Gastroesophageal sphincter (tissue), 4 donors: ENCODE results near the gene TENT5A. TPM values are rescaled to one million over a fixed set of nuclear protein-coding genes. Genes with fewer than 3 reads are reported as not detected.
A peak's percentile ranks its signal among the peaks of the same experiment; 100 is the strongest.

ENCODE experiments used
- ATAC-seq: fragments of 150-250 bp; one replicate; pipeline ENCODE4 v1.9.1; 2016; ENCODE audit warnings: mild to moderate bottlenecking, moderate library complexity
- H3K27ac ChIP-seq, 4 donors: fragments of 200-600 bp; sonication (generic) in 3 of 4; 1 replicate in 3 of 4; 2 replicates in 1 of 4; pipeline ENCODE4 v1.5.1; 2016 to 2019
- H3K27me3 ChIP-seq: fragments of 200-600 bp; sonication (generic); one replicate; pipeline ENCODE4 v1.5.1; 2019
- H3K36me3 ChIP-seq, 2 donors: fragments of 200-600 bp; sonication (generic); one replicate each; pipeline ENCODE4 v1.5.1; 2019; ENCODE audit warnings: control low read depth in 1 of 2
- H3K4me1 ChIP-seq, 3 donors: fragments of 200-600 bp; sonication (generic); 1 replicate in 2 of 3; 2 replicates in 1 of 3; pipeline ENCODE4 v1.5.1; 2016 to 2019; ENCODE audit warnings: control low read depth in 2 of 3
- H3K4me3 ChIP-seq, 2 donors: fragments of 200-600 bp; sonication (generic); one replicate each; pipeline ENCODE4 v1.5.1; 2019; ENCODE audit warnings: mild to moderate bottlenecking in 1 of 2, moderate library complexity in 1 of 2
- H3K9me3 ChIP-seq, 3 donors: fragments of 200-600 bp; sonication (generic); one replicate each; pipeline ENCODE4 v1.5.1; 2017 to 2019; ENCODE audit warnings: control low read depth in 2 of 3
- EP300 ChIP-seq: sonication (generic); formaldehyde crosslinking; IDR thresholded peaks from one replicate; pipeline ENCODE4 v1.6.1; 2017; ENCODE audit warnings: antibody characterized with exemption, mild to moderate bottlenecking
- POLR2A ChIP-seq, 2 donors: fragments of 450-650 bp; IDR thresholded peaks; one replicate each; pipeline ENCODE4 v1.6.1; 2017; ENCODE audit warnings: antibody characterized with exemption in 2 of 2, mild to moderate bottlenecking in 2 of 2, moderate library complexity in 1 of 2
- POLR2AphosphoS5 ChIP-seq: sonication (generic); formaldehyde crosslinking; IDR thresholded peaks from one replicate; pipeline ENCODE4 v1.6.1; 2017; ENCODE audit warnings: antibody characterized with exemption
- WGBS, 2 donors: methylation state at CpG; one replicate each; pipeline ENCODE4 v1.1.5; 2018; ENCODE audit warnings: low coverage in 1 of 2; 5-methylcytosine and 5-hydroxymethylcytosine counted together
- total RNA-seq, 4 donors: library from RNA; depleted of rRNA; stranded (reverse); fragments of >200 nt; gene quantifications; one replicate each; pipeline ENCODE4 v1.1.0, GENCODE V29; 2016
- TF ChIP-seq, protein P1 (sequence below), 4 experiments: fragments of 200-600 bp in 2 of 4; fragments of 450-650 bp in 2 of 4; sonication (generic) in 1 of 4; IDR thresholded peaks; one replicate each; pipeline ENCODE4 v1.5.1; 2017 to 2019; ENCODE audit warnings: antibody characterized with exemption in 4 of 4, mild to moderate bottlenecking in 2 of 4, moderate library complexity in 2 of 4

TENT5A gene
- total RNA-seq, 4 donors from 2014 or later = 8.4 to 35.8 (median 14.3) TPM

DNA sequence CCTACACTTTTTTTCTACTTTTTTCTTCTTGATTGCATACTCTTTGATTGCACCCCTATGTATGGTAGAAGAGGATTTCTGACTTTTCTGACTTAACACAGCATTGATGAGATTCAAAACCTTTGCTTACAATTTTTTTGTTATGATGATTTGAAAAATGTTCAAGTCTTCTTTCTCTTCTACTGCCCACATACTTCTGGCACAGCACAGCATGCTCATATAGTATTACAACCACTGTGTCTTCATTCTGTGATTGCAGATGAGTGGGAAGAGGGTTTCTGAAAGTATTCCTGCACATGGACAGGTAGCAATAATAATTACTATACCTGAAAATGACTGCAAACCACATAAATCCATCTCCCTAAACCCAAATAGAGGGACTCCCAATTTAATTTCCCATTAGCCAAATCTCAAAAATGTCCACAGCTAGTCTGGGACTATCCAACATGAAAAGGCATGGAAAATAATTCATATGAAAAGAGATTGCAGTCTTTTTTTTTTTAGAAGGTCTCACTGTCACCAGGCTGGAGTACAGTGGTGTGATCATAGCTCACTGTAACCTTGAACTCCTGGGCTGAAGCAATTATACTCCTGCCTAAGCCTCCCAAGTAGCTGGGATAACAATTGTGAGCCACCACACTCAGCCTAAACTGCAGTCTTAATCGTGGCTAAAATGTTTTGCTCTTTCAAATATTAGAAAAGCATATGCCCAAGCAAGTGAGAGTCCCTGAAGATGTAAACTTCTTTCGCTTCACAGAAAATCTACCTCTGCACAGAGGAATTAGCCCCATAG lies 15.9 kb upstream of the TENT5A start:
- Histone ChIP-seq H3K27ac (no peak overlapping the region), H3K36me3 (no peaks in the 10 kb centered on the region), H3K9me3 (no peaks in the 10 kb centered on the region), H3K27me3 (no peaks in the 10 kb centered on the region), H3K4me3 (no peak overlapping the region), H3K4me1 (peaks cover 0 to 17% (median 0%) of the 10 kb centered on the region in 3 donors)
- no peak for ATAC-seq
- WGBS, 2 donors = 88 to 100% methylated on average over 2 of the region's 2 CpGs
- TF ChIP-seq POLR2A (IDR thresholded peaks at IDR 0.05) (no peak), EP300 (no peak), POLR2AphosphoS5 (no peak)
- TF ChIP-seq, protein P1, sequence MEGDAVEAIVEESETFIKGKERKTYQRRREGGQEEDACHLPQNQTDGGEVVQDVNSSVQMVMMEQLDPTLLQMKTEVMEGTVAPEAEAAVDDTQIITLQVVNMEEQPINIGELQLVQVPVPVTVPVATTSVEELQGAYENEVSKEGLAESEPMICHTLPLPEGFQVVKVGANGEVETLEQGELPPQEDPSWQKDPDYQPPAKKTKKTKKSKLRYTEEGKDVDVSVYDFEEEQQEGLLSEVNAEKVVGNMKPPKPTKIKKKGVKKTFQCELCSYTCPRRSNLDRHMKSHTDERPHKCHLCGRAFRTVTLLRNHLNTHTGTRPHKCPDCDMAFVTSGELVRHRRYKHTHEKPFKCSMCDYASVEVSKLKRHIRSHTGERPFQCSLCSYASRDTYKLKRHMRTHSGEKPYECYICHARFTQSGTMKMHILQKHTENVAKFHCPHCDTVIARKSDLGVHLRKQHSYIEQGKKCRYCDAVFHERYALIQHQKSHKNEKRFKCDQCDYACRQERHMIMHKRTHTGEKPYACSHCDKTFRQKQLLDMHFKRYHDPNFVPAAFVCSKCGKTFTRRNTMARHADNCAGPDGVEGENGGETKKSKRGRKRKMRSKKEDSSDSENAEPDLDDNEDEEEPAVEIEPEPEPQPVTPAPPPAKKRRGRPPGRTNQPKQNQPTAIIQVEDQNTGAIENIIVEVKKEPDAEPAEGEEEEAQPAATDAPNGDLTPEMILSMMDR (IDR thresholded peaks at IDR 0.05) = no peak

DNA sequence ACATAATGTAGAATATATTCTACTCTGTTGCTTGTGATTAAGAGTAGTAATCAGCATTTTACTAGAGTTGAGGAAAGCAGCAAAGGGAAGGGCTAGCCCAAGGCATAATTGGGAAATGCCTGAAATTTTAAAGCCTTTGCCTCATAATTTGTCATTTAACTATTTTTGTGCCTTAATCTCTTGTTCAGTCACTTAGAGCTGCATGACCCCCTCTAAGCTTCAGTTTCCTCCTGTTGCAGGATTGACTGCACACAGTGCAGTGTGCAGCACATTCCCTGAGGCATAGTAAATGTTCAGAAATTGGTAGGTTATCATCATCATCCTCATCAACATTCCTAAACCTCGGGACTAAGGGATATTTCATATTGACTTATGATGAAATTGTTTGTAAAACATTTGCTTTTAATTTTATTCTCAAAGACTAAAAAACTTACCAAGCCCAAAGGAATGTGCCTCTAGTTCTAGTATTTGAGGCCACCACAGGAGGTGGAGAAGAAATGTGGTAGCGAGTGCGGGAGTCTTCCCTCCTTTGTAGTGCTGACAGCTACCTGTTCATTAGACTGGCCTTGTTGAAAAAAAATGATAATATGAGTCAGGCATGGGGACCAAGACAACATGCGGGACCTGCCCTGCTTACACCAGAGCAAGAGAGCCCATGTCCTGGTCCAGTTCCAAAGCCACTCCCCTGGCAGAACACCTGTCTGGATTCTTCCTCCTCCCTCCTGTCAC lies 14.8 kb upstream of the TENT5A start:
- Histone ChIP-seq H3K4me1 (peaks cover 0 to 20% (median 0%) of the 10 kb centered on the region in 3 donors), H3K4me3 (no peak overlapping the region), H3K27me3 (no peaks in the 10 kb centered on the region), H3K36me3 (no peaks in the 10 kb centered on the region), H3K27ac (no peak overlapping the region), H3K9me3 (no peaks in the 10 kb centered on the region)
- 70 to 75% methylated on average over 4 of the region's 4 CpGs for WGBS, 2 donors
- no peak for TF ChIP-seq POLR2AphosphoS5
- TF ChIP-seq, protein P1 (IDR thresholded peaks at IDR 0.05) = no peak
- no peak for TF ChIP-seq EP300
- TF ChIP-seq POLR2A (IDR thresholded peaks at IDR 0.05) = no peak
- ATAC-seq = peak; percentile 25

DNA sequence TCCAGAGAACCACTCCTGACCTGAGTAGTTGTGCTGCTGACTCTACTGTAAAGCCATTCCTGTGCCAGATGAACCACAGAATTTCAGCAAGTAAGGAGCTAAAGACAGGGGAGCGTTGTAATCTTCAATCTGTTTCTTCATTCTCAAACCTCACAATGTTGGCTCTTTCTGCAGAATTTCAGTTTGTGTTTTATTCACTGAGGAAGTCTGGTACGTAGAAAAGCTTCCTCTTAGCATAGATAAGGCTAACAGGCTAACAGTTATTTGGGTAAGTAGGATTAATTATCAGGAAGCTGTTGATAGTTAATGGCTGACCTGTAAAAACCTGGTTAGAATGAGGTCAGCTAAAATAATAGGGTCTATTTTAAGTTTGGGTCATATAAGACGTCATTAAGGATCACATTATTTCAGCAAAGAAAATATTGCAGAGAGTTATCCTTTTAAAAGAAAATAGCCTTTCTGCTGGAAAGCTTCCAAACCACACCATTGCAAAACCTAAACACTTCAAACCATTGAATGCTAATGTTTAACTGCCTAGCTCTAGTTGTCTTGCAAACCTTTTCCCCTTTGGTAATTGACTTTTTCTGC lies 14.1 kb upstream of the TENT5A start:
- Histone ChIP-seq H3K4me1 (peaks cover 0 to 22% (median 0%) of the 10 kb centered on the region in 3 donors), H3K9me3 (no peaks in the 10 kb centered on the region), H3K27me3 (no peaks in the 10 kb centered on the region), H3K27ac (no peak overlapping the region), H3K4me3 (no peak overlapping the region), H3K36me3 (no peaks in the 10 kb centered on the region)
- no peak for ATAC-seq
- WGBS, 2 donors = 0 to 8% methylated on average over 2 to 3 of the region's 3 CpGs
- TF ChIP-seq POLR2A (IDR thresholded peaks at IDR 0.05) (no peak), POLR2AphosphoS5 (no peak), EP300 (no peak)
- TF ChIP-seq, protein P1 (IDR thresholded peaks at IDR 0.05) = no peak

DNA sequence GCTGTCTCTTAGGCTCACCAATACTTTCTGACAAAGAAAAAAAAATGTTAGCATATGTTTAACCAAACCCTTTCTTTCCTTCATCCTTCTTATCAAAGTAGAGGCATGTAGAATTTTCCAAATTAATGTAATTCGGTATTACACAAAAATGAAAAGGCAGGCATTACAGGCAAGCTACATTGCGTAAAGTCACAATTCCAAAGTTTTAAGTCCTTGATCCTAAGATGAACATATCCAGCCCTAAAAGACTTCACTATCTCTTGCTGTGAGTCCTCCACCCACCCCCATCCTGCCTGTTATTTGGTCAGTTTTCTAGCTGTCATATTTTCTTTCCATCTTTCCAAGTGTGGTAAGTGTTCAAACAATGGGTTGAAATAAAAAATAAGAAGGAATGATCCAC lies 12.1 kb upstream of the TENT5A start:
- Histone ChIP-seq H3K4me1 (peaks cover 0 to 22% (median 0%) of the 10 kb centered on the region in 3 donors), H3K27ac (no peak overlapping the region), H3K36me3 (no peaks in the 10 kb centered on the region), H3K27me3 (no peaks in the 10 kb centered on the region), H3K9me3 (no peaks in the 10 kb centered on the region), H3K4me3 (no peak overlapping the region)
- ATAC-seq = no peak
- no peak for TF ChIP-seq EP300
- 100% methylated on average over 2 of the region's 2 CpGs for WGBS, 2 donors

DNA sequence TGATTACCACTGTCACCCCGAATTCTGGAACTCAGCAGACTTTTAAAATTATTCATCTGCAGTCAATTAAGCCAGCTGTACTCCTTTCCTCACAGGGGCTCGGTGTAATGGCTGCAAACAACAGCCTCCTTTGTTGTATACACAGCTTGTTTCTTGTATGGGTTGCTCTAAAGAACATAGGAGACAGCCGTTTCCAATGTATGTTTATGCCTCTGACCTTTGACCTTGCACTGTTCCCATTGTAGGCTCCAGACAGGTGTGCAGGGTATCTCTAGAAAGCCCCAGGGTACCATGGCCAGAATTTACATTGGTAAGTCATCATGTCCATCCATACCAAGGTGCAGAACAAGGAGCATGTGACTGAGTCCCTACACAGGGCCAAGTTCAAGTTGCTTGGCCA lies 11.5 kb upstream of the TENT5A start:
- 77 to 83% methylated on average over 1 to 3 of the region's 3 CpGs for WGBS, 2 donors
- Histone ChIP-seq H3K4me3 (no peak overlapping the region), H3K4me1 (peaks cover 0 to 22% (median 0%) of the 10 kb centered on the region in 3 donors), H3K27me3 (no peaks in the 10 kb centered on the region), H3K27ac (no peak overlapping the region), H3K36me3 (no peaks in the 10 kb centered on the region), H3K9me3 (no peaks in the 10 kb centered on the region)
- ATAC-seq = no peak
- TF ChIP-seq EP300 (no peak), POLR2A (IDR thresholded peaks at IDR 0.05) (no peak), POLR2AphosphoS5 (no peak)
- TF ChIP-seq, protein P1 (IDR thresholded peaks at IDR 0.05) = no peak
